ENCODE results near the gene USP54. TPM values are rescaled to one million over a fixed set of nuclear protein-coding genes. Genes with fewer than 3 reads are reported as not detected.

Gene USP54
- total and polyA plus RNA-seq, 2 donors (not counting 1 experiment from before 2014, with no cell fraction given) = 2.3 to 12.9 TPM

DNA sequence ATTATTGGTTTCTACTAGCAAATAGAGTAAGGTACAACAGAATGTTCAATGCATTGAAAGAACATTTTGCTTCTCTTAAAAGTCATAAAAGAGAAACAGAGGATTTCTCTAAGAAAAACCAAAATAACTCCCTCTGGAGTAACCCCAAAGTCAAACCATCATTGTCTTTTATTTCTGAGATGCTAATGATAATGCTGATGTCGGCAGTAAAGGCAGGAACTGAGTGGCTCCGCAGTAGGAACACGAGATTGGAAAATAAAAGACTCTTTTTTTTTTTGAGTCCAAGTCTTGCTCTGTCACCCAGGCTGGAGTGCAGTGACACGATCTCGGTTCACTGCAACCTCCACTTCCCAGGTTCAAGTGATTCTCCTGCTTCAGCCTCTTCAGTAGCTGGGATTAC, 2.7 kb upstream of the USP54 start:
- WGBS (ENCODE audit: insufficient coverage) = 93% methylated on average over 3 of the region's 5 CpGs
- H3K79me2 ChIP-seq (ENCODE audit: control insufficient read depth, insufficient read depth, low read length) = no peaks in the 10 kb centered on the region
- H4K20me1 ChIP-seq (ENCODE audit: control insufficient read depth, insufficient read depth, low read length, poor library complexity, severe bottlenecking) = no peaks in the 10 kb centered on the region
- H3K36me3 ChIP-seq (replicated peaks in 1 of 2; ENCODE audit: control extremely low read depth in 1 of 2, control insufficient read depth in 1 of 2, extremely low read depth in 1 of 2, insufficient read depth in 2 of 2, low read length in 1 of 2) = no peaks in the 10 kb centered on the region
- H3K9me3 ChIP-seq (ENCODE audit: control extremely low read depth in 1 of 3, control insufficient read depth in 2 of 3, insufficient read depth in 1 of 3, low read length in 2 of 3) = no peaks in the 10 kb centered on the region
- DNase-seq = no peak
- Mint-ChIP-seq H3K27ac (no peak overlapping the region), H3K4me3 (no peak overlapping the region), H3K4me1 (peaks cover 16% of the 10 kb centered on the region), H3K9me3 (ENCODE audit: insufficient read depth) (no peaks in the 10 kb centered on the region), H3K27me3 (no peaks in the 10 kb centered on the region)
- no peak for ATAC-seq (ENCODE audit: low read depth)
- intact Hi-C loops (cut with micrococcal nuclease) = no loop called here
- ChIA-PET CTCF (interaction anchor here (0.7 kb wide), 1 partner anchor 13 kb away, joined by 3 read pairs; no protein-coding TSS in a partner anchor), POLR2A (no interaction called here)
- H3K4me1 ChIP-seq (ENCODE audit: control insufficient read depth in 2 of 2, insufficient read depth in 2 of 2, low read length in 2 of 2) = peaks cover 12 to 14% of the 10 kb centered on the region in 2 donors
- no peak overlapping the region for H3K4me2 ChIP-seq (replicated peaks; ENCODE audit: low read depth, low read length, poor library complexity, severe bottlenecking)
- no peaks in the 10 kb centered on the region for H3K27me3 ChIP-seq (replicated peaks in 1 of 4; ENCODE audit: control extremely low read depth in 1 of 4, control insufficient read depth in 3 of 4, insufficient read depth in 4 of 4, low read length in 3 of 4)
- H3K9ac ChIP-seq (ENCODE audit: low read length) = no peak overlapping the region
- TF ChIP-seq, protein P1, sequence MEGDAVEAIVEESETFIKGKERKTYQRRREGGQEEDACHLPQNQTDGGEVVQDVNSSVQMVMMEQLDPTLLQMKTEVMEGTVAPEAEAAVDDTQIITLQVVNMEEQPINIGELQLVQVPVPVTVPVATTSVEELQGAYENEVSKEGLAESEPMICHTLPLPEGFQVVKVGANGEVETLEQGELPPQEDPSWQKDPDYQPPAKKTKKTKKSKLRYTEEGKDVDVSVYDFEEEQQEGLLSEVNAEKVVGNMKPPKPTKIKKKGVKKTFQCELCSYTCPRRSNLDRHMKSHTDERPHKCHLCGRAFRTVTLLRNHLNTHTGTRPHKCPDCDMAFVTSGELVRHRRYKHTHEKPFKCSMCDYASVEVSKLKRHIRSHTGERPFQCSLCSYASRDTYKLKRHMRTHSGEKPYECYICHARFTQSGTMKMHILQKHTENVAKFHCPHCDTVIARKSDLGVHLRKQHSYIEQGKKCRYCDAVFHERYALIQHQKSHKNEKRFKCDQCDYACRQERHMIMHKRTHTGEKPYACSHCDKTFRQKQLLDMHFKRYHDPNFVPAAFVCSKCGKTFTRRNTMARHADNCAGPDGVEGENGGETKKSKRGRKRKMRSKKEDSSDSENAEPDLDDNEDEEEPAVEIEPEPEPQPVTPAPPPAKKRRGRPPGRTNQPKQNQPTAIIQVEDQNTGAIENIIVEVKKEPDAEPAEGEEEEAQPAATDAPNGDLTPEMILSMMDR (IDR thresholded peaks at IDR 0.05) = no peak
- TF ChIP-seq EZH2 (IDR thresholded peaks at IDR 0.05; ENCODE audit: borderline replicate concordance, insufficient read depth, low read depth, low read length, poor library complexity, severe bottlenecking) = no peak
- no peak overlapping the region for H3K27ac ChIP-seq (ENCODE audit: low read length in 2 of 2)
- H2AFZ ChIP-seq (ENCODE audit: insufficient read depth, low read depth, low read length, poor library complexity, severe bottlenecking) = no peak overlapping the region
- H3K4me3 ChIP-seq (ENCODE audit: control extremely low read depth in 1 of 5, extremely low read depth in 1 of 5, insufficient read depth in 1 of 5, low read depth in 2 of 5, low read length in 4 of 5) = no peak overlapping the region

DNA sequence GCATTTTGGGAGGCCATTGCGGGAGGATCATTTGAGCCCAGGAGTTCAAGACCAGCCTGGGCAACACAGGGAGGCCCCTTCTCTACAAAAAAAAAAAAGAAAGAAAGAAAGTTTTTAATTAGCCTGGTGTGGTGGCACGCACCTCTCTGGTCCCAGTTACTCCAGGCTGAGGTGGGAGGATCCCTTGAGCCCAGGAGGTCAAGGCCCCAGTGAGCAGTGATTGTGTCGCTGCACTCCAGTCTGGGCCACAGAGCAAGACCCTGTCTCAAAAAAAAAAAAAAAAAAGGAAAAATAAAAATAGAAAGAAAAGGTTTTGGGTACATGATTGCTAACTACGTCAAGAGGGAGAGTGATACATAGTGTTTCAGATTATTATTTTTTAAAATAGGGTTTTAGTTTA, 2.0 kb upstream of the USP54 start:
- no peak overlapping the region for H3K9ac ChIP-seq (ENCODE audit: low read length)
- no peak for ATAC-seq (ENCODE audit: low read depth)
- H3K36me3 ChIP-seq (replicated peaks in 1 of 2; ENCODE audit: control extremely low read depth in 1 of 2, control insufficient read depth in 1 of 2, extremely low read depth in 1 of 2, insufficient read depth in 2 of 2, low read length in 1 of 2) = no peaks in the 10 kb centered on the region
- POLR2A ChIA-PET = no interaction called here
- H3K79me2 ChIP-seq (ENCODE audit: control insufficient read depth, insufficient read depth, low read length) = no peaks in the 10 kb centered on the region
- no peaks in the 10 kb centered on the region for H3K9me3 ChIP-seq (ENCODE audit: control extremely low read depth in 1 of 3, control insufficient read depth in 2 of 3, insufficient read depth in 1 of 3, low read length in 2 of 3)
- intact Hi-C loops (cut with micrococcal nuclease) = no loop called here
- Mint-ChIP-seq H3K27ac (no peak overlapping the region), H3K27me3 (no peaks in the 10 kb centered on the region), H3K4me1 (peaks cover 16% of the 10 kb centered on the region), H3K9me3 (ENCODE audit: insufficient read depth) (no peaks in the 10 kb centered on the region), H3K4me3 (no peak overlapping the region)
- no peak overlapping the region for H2AFZ ChIP-seq (ENCODE audit: insufficient read depth, low read depth, low read length, poor library complexity, severe bottlenecking)
- WGBS (ENCODE audit: insufficient coverage) = no CpG with 5 or more reads among the region's 4 CpGs
- H3K27me3 ChIP-seq (replicated peaks in 1 of 4; ENCODE audit: control extremely low read depth in 1 of 4, control insufficient read depth in 3 of 4, insufficient read depth in 4 of 4, low read length in 3 of 4) = no peaks in the 10 kb centered on the region
- CTCF ChIA-PET = no interaction called here
- TF ChIP-seq, protein P1 (IDR thresholded peaks at IDR 0.05) = no peak
- H3K4me2 ChIP-seq (replicated peaks; ENCODE audit: low read depth, low read length, poor library complexity, severe bottlenecking) = no peak overlapping the region
- no peaks in the 10 kb centered on the region for H4K20me1 ChIP-seq (ENCODE audit: control insufficient read depth, insufficient read depth, low read length, poor library complexity, severe bottlenecking)
- no peak overlapping the region for H3K27ac ChIP-seq (ENCODE audit: low read length in 2 of 2)
- H3K4me3 ChIP-seq (ENCODE audit: control extremely low read depth in 1 of 5, extremely low read depth in 1 of 5, insufficient read depth in 1 of 5, low read depth in 2 of 5, low read length in 4 of 5) = no peak overlapping the region
- DNase-seq = no peak
- H3K4me1 ChIP-seq (ENCODE audit: control insufficient read depth in 2 of 2, insufficient read depth in 2 of 2, low read length in 2 of 2) = peaks cover 12 to 14% of the 10 kb centered on the region in 2 donors

Measured in B cell (primary cell).